Endodermal cell (in vitro differentiated cells): ENCODE measurements around the gene SFMBT2. TPM values are rescaled to one million over a fixed set of nuclear protein-coding genes. Genes with fewer than 3 reads are reported as not detected.

Experiments used
- DNase-seq: peaks from one replicate; pipeline ENCODE4 v3.0.0-alpha.2; 2017
- H3K27ac ChIP-seq: 2 replicates; pipeline ENCODE4 v1.5.1; 2013; ENCODE audit warnings: mild to moderate bottlenecking, low read depth, low read length, moderate library complexity
- H3K27me3 ChIP-seq: 2 replicates; pipeline ENCODE4 v1.6.1; 2013; ENCODE audit warnings: mild to moderate bottlenecking, low read length, moderate library complexity; ENCODE audit not compliant: insufficient read depth, control insufficient read depth, poor library complexity, severe bottlenecking
- H3K36me3 ChIP-seq: 2 replicates; pipeline ENCODE4 v1.7.0; 2013; ENCODE audit warnings: mild to moderate bottlenecking, low read length, moderate library complexity; ENCODE audit not compliant: control insufficient read depth, insufficient read depth
- H3K4me1 ChIP-seq: one replicate; pipeline ENCODE4 v1.7.0; 2013; ENCODE audit warnings: low read length; ENCODE audit not compliant: control insufficient read depth, insufficient read depth
- H3K4me3 ChIP-seq: 2 replicates; pipeline ENCODE4 v1.5.1; 2013; ENCODE audit warnings: mild to moderate bottlenecking, low read length, moderate library complexity
- H3K9ac ChIP-seq: 2 replicates; pipeline ENCODE4 v1.6.1; 2013; ENCODE audit warnings: mild to moderate bottlenecking, low read length, moderate library complexity; ENCODE audit not compliant: poor library complexity, severe bottlenecking; ENCODE audit errors: extremely low read depth
- H3K9me3 ChIP-seq: 2 replicates; pipeline ENCODE4 v1.6.1; 2013; ENCODE audit warnings: mild to moderate bottlenecking, low read length, moderate library complexity; ENCODE audit not compliant: control insufficient read depth
- H3K27ac Mint-ChIP-seq: 2 replicates; pipeline ENCODE4 v1.8.0; 2020; ENCODE audit warnings: mixed read lengths
- H3K27me3 Mint-ChIP-seq: 2 replicates; pipeline ENCODE4 v1.8.0; 2021; ENCODE audit warnings: mild to moderate bottlenecking, mixed read lengths; ENCODE audit not compliant: insufficient read depth
- H3K36me3 Mint-ChIP-seq: 2 replicates; pipeline ENCODE4 v1.8.0; 2020; ENCODE audit warnings: low read depth, mixed read lengths
- H3K4me1 Mint-ChIP-seq: 2 replicates; pipeline ENCODE4 v1.8.0; 2020; ENCODE audit warnings: mixed read lengths
- H3K4me3 Mint-ChIP-seq: 2 replicates; pipeline ENCODE4 v1.8.0; 2020; ENCODE audit warnings: mild to moderate bottlenecking, moderate library complexity, mixed read lengths
- H3K9me3 Mint-ChIP-seq: 2 replicates; pipeline ENCODE4 v1.8.0; 2020; ENCODE audit warnings: mild to moderate bottlenecking, mixed read lengths
- WGBS, 2 experiments: methylation state at CpG; one replicate each; pipeline versions ENCODE4 v1.1.5 to v1.1.7; 2013; ENCODE audit warnings: missing lambda C conversion rate in 2 of 2, mixed read lengths in 1 of 2; ENCODE audit not compliant: insufficient coverage in 1 of 2, insufficient read length in 1 of 2; 5-methylcytosine and 5-hydroxymethylcytosine counted together
- total RNA-seq, 2 donors: library from RNA; stranded (reverse); fragmentation: NEBNext Ultra II Directional in 1 of 2; extraction: Animal tissue kit (Norgen Biotek cat#: 25700) in 1 of 2; gene quantifications; 2 replicates in 1 of 2; 3 replicates in 1 of 2; pipeline ENCODE4 v1.2.1, GENCODE V29; 2021
- TF ChIP-seq, protein P1 (sequence below): fragments of 200-600 bp; sonication (generic); conservative IDR thresholded peaks from 2 replicates; pipeline ENCODE4 v1.5.0; 2021; ENCODE audit warnings: antibody characterized with exemption, mild to moderate bottlenecking

SFMBT2 gene
- total RNA-seq, 2 donors from 2014 or later, result 3.9 to 5.3 TPM

DNA sequence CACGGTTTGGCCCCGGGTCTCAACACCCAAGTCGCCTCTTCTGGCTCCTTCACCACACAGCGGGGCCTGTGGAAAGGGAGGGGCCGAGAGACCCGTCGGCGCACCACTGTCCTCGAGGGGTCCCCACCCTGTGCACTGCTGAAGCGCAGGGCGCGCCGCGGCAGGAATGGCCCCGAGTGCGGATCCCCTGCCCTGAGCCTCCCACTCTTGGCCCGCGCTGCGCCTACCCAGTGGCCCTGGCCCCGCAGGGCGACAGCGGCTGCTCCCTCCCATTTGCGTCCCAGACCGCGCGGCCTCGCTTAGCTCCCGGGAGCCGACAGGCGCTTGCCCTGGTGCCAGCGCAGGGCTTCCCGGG, 2.1 kb upstream of the SFMBT2 start:
- WGBS, 2 experiments, result 0 to 1% methylated on average over 5 to 32 of the region's 32 CpGs
- Histone ChIP-seq H3K27ac (no peak overlapping the region), H3K9ac (no peak overlapping the region), H3K4me3 (peak overlapping the region; percentile 94), H3K4me1 (no peaks in the 10 kb centered on the region), H3K9me3 (no peaks in the 10 kb centered on the region), H3K36me3 (no peaks in the 10 kb centered on the region), H3K27me3 (peaks cover 84% of the 10 kb centered on the region)
- Mint-ChIP-seq H3K4me1 (peaks cover 21% of the 10 kb centered on the region), H3K27ac (no peak overlapping the region), H3K4me3 (peak overlapping the region; percentile 76), H3K27me3 (peaks cover 84% of the 10 kb centered on the region), H3K9me3 (no peaks in the 10 kb centered on the region), H3K36me3 (no peaks in the 10 kb centered on the region)
- TF ChIP-seq, protein P1, sequence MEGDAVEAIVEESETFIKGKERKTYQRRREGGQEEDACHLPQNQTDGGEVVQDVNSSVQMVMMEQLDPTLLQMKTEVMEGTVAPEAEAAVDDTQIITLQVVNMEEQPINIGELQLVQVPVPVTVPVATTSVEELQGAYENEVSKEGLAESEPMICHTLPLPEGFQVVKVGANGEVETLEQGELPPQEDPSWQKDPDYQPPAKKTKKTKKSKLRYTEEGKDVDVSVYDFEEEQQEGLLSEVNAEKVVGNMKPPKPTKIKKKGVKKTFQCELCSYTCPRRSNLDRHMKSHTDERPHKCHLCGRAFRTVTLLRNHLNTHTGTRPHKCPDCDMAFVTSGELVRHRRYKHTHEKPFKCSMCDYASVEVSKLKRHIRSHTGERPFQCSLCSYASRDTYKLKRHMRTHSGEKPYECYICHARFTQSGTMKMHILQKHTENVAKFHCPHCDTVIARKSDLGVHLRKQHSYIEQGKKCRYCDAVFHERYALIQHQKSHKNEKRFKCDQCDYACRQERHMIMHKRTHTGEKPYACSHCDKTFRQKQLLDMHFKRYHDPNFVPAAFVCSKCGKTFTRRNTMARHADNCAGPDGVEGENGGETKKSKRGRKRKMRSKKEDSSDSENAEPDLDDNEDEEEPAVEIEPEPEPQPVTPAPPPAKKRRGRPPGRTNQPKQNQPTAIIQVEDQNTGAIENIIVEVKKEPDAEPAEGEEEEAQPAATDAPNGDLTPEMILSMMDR, result no peak
- peak; percentile 77 for DNase-seq

DNA sequence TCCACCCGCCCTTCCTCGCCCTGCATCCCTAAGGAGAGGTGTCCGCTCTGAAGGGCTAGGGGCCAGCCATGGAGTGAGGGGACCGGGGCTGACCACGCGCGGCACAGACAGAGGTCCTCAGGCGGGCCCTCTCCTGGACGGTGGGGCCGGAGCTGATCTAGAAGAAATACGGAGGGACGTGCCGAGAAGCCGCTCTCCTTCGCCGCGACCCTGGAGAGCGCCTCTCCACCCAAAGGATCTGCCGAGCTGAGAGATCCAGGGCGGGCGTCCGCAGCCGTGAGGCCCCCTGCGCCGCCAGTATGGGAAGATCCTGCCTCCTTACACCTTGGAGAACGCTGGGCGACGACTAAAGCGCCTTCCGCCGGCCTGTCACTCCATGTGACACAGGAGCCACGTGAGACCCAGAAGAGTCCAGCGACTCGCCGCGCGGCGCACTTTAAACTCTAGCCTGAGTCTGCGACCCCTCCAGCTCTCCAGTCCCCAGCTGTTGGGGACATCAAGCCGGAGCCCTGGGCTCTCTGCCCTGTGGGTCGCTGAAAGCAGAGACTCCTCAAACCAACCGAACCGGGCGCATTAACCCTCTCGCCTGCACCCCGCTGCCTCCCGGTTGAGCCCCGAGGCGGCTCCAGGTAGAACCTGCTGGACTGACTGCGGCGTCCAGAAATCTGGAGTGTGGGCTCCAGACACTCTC, 1.5 kb upstream of the SFMBT2 start:
- H3K4me3 Mint-ChIP-seq, result peak overlapping the region; percentile 76

DNA sequence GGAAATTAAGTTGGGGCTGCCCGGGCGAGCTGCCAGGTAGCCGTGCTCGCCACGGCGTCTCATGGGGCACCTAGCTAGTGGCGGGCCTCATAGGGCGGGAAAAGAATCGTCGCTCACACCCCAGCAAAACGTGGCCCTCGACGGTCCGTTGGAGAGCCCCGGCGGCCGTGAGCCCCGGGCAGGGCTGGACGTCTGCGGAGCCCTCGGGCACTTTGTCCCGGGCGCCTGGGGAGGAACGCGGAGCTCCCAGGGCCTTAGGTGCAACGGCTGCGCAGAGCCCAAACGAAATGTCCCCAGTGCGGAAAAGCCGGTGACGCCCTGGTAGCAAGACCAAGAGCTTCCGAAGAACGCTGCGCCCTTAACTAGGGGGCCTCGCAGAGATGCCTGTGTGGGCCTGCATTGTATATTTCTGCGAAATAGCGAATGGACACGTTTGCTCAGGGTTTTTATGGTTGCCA, 866 bp upstream of the SFMBT2 start:
- Mint-ChIP-seq H3K27me3 (peaks cover 93% of the 10 kb centered on the region), H3K4me1 (peaks cover 24% of the 10 kb centered on the region), H3K9me3 (no peaks in the 10 kb centered on the region), H3K36me3 (no peaks in the 10 kb centered on the region), H3K27ac (no peak overlapping the region), H3K4me3 (peak overlapping the region; percentile 76)
- Histone ChIP-seq H3K27ac (no peak overlapping the region), H3K4me3 (peak overlapping the region; percentile 94), H3K9ac (no peak overlapping the region), H3K9me3 (no peaks in the 10 kb centered on the region), H3K4me1 (no peaks in the 10 kb centered on the region), H3K27me3 (peaks cover 94% of the 10 kb centered on the region), H3K36me3 (no peaks in the 10 kb centered on the region)
- WGBS, 2 experiments, result 2 to 3% methylated on average over 33 to 38 of the region's 38 CpGs
- TF ChIP-seq, protein P1, result no peak
- no peak for DNase-seq

More for the DNA sequence above, 1.5 kb upstream of the SFMBT2 start:
- Histone ChIP-seq H3K9me3 (no peaks in the 10 kb centered on the region), H3K4me3 (peak overlapping the region; percentile 94), H3K27ac (no peak overlapping the region), H3K36me3 (no peaks in the 10 kb centered on the region), H3K9ac (no peak overlapping the region), H3K27me3 (peaks cover 89% of the 10 kb centered on the region), H3K4me1 (no peaks in the 10 kb centered on the region)
- H3K9me3 Mint-ChIP-seq, result no peaks in the 10 kb centered on the region
- peaks cover 21% of the 10 kb centered on the region for H3K4me1 Mint-ChIP-seq
- H3K36me3 Mint-ChIP-seq, result no peaks in the 10 kb centered on the region
- TF ChIP-seq, protein P1, result no peak
- WGBS, 2 experiments, result 2% methylated on average over 39 to 51 of the region's 51 CpGs
- DNase-seq, result peak; percentile 89
- H3K27me3 Mint-ChIP-seq, result peaks cover 87% of the 10 kb centered on the region
- no peak overlapping the region for H3K27ac Mint-ChIP-seq
